Measurements from ENCODE around the gene NFYC.

NFYC gene

DNA sequence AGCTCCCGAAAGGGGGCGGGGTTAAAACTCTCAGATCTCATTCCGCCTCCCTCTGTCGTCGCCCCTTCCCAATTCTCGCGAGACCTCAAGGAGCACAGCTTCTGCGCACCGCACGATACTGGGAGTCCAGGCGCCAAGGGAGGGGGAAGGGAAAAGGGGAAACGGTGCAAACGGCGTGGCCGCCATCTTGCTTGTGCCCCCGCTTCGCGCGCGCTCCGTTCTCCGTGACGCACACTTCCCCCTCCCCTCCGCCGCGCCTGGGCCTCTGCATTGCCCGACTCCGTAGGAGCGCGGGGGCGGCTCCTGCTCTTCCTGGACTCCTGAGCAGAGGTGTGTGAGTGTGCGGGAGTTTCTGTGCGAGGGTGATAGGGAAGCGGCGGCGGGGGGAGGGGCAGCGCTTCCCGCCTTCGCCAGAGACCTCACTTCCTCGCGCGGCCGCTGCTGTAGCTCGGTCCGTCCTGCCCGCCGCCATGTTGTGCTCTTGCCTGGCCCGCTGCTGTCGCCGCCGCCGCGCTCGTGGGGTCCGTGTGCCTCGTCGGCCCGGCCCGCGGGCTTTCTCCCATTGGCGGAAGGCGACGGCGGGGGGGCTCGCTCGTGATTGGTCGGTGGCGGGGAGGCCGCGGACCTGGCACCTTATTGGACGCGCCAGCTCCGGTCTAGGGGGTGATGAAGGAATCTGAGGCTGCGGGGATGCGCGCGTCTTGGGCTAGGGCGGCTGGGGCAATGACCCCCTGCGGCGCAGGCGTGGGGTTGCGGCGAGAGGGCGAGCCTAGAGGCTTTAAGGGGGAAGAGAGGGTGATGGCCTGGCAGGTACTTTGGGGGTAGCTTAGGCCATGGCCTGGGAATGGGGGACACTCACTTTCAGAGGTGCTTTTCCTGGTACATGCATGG is at the start of gene NFYC:
NFYC (plus strand) TSS at position 167 of the 891 bp plus-strand sequence. CDS start 47,140 bp downstream, outside the sequence.
- DNase-seq: peak; percentile 98

DNA sequence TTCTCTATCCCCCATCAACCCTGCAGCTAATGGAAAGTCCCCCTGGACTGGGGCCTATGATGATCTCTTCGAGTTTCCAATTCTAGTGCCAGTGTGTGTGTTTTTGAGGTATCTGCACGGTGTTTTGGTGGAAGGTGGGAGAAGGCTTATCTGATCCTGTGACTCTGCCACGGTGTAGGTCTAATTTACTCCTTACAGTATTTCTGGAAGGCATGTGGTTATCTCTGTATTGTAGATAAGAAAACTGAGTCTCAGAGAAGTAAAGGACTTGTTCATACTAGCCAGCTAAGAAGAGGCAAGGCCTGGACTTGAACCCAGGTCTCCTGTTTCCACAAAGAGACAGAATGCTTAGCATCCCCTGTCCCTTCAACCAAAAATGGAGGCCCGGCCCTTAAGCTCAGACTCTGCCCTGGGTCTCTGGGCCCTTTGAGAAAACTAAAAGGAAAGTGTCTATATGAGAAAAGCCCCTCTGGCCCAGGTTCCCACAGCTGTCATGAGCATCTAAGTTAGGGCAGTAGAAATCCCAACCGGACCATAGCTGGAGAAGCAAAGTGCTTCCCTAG is 46.3 kb upstream of the NFYC start:
- DNase-seq: no peak

DNA sequence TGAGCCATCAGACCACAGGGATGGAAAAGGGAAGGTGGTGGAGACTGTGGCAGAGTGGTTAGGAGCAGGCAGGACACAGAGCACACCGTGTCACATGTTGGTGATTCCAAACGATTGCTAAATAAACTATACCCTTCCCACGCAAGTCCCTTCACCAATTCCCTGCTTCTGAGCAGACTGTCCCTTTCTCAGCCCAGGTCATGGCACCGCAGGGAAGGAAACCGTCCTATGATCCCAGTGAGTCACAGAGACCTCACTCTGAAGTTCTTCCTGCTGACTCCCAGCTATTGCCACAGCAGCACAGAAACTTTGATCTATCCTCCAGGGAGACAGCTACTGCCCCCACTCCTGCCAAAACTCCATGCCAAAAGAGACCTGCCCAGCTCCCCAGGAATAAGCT is 45.2 kb upstream of the NFYC start:
- DNase-seq: no peak

DNA sequence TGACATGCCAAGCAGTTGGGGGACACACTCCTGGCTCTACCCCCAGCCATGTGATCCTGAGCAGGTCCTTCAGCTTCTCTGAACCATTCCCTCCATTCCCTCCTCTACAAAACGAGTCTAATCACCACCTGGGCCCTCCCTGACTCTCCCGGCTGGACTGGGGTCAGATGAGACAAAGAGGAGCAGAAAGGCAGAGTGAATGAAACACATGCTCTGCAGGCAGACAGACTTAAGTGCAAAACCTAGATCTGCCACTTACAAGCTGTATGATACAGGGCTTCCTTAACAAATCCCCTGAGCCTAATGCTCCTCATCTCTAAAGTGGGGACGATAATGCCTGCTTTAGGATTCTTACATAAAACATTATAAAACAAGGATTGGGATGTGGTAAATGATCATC is 43.3 kb upstream of the NFYC start:
- no peak for DNase-seq

DNA sequence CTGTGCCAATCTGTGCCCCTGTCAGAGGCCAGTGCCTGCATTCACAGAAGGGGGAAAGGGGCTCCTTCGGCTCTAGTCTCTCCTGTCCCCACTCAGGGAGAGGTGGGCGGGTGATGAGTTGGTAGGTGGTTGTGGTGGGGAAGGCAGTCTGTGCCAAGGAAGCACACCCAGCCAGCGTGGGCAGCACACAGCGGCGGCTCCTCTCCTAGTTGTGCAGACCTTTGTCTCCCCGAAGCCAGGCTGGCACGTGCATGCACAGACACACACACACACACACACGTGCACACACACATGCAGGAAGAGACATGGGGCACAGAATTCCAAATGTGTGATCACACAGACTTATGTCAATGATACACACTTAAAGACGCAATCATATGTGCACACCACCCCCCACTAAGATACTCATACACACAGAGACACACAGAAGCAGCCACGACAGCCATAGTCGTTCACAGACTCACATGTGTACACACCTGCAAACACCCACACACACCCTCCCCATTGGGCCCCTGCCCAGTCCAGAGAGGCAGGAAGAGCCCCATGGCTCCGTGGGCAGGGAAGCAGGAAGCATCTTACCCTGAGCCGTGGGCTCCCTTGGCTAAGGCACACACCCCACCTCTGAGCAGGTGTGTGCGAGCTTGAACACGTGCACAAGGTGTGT is 42.4 kb upstream of the NFYC start:
- no peak for DNase-seq

DNA sequence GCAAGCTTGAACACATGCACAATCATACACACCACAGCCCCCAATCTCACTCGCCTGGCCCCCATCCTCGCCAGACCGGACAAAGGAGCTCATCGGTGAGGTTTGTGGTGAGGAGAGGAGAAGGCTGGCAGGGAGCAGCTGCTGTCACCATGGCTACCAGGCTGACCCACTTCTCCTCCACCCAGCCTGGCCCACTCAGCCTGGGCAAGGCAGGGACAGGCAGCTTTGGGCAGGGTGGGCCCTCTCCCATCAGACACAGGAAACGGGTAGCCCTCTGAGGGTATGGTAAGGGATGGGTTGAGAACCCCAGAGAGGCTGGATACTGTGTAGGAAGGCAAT is 41.9 kb upstream of the NFYC start:
- no peak for DNase-seq

DNA sequence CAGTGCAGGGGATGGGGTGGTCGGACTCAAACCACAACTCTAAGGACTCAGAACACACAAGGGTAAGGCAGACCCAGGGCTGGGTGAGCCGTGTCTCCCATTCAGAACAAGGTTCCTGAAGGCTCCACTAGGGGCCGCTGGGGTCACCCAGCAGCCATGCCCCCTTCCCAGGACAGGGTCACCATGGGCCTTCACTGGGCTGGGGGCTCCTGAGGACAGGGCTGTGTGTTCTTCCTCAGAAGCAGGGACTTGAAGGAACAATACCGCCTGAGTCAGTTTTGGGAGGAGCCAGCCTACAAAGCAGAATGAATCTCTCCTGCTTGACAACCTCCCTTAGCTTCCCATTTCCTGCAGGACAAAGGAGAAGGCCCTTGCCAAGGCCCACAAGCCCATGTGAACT is 41.4 kb upstream of the NFYC start:
- DNase-seq: no peak

DNA sequence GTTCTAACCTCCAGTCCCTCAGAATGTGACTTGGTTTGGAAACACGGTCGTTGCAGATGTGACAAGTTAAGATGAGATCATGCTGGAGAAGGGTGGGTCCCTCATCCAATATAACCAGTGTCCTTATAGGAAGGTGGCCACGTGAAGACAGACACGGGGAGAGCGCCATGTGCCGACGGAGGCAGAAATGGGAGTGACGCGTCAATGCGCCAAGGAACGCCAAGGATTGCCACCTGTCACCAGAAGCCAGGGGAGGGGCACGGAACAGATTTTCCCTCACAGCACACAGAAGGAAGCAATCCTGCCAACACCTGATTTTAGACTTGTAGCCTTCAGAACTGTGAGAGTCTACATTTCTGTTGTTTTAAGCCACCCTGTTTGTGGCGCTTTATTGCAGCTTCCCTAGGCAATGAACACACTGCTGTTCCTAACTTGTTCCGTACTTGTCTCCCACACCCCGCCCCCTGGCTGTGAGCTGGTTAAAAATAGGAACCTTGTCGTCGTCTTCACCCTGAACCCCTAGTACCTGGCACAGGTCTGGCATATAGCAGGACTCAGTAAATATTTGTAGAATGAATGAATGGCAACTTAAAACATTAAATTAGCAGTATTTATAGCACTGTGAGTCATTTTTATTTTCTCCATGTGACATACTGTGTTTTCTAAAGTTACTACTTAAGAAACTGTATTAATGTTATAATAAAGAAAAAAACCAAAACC is 40.2 kb upstream of the NFYC start:
- DNase-seq: peak; percentile 34 to 70

DNA sequence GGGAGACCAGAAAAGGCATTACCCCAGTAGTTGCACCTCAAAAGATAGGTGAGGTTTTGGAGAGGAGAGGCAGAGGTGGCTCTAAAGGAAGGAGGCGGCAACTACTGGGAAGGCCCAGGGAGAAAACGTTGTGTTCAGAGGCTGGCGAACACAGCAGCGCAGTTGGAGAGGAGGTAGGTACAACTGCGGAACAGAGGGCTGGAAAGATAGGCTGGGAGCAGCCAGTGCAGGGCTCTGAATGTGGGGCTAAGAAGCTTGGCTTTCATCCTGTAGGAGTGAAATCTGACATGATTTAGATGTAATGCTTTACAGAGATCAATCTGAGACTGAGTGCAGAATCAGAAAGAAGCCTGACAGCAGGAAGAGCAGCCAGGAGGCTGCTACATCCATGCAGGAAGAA is 39.0 kb upstream of the NFYC start:
- DNase-seq: no peak

DNA sequence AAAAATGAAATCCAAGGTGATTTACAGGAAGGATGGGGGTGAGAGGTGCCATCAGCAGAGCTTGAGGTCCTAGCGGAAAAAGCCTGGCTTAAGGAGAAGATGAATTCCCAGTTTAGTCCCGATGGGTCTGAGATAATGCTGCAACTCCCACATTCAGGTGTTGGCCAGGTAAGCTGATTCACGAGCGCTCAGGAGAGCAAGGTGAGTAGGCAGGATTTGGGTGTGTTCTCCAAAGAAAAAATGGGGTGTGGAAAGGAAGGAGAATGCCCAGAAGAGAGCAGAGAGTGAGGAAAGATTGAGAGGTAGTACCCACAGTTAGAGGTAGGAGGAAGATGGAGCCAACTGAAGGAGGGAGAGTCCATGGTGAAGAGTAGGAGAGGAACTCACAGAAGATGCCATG is 38.5 kb upstream of the NFYC start:
- DNase-seq: no peak

DNA sequence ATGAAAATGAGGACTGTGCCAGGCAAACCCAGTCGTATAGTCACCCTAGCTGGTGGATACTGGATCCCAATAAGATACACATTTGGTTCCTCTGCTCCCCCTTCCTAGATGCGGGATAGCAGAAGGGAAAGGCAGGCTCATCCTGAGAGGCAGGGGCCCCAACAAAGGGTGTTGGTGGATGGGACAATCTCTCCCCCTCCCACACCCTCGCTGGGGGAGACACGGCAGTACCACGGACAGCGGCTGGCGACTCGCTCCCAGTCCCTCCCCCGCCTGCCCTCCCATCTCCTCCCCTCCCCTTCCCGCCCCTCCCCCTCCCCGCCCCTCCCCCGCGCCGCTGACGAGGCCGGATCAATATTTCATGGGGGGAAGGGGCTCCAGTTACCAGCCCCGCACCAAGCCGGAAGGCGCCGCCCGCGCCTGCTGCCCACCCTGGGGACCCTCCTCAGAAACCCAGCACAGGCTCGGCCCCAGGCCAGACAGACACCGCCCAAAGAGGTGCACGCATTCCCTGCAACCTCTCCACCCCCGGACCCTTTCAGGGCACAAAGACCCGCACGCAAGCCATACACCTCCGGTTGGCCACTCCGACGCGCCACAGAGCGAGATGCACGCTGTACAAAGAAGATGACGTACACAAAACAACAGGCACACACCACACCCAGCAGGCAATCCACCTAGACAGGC is 37.5 kb upstream of the NFYC start:
- DNase-seq: no peak

DNA sequence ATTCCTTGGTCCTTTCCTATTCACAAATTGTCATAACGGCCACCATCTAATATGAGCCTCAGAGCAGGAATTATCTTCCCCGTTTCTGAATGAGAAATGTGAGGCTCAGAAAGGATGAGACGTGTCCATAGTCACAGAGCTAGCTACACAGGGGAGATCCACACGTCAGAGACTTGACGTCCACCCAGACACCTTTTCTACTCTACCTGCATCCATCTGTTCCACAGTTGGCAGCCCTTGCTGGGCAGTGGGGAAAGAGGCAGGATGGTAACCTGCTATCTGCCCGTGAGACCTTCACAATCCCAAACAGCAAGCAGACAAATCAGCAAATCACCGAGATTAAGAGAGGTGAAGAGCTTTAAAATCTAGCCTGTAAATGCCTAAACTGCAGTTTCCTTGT is 34.5 kb upstream of the NFYC start:
- DNase-seq: no peak

DNA sequence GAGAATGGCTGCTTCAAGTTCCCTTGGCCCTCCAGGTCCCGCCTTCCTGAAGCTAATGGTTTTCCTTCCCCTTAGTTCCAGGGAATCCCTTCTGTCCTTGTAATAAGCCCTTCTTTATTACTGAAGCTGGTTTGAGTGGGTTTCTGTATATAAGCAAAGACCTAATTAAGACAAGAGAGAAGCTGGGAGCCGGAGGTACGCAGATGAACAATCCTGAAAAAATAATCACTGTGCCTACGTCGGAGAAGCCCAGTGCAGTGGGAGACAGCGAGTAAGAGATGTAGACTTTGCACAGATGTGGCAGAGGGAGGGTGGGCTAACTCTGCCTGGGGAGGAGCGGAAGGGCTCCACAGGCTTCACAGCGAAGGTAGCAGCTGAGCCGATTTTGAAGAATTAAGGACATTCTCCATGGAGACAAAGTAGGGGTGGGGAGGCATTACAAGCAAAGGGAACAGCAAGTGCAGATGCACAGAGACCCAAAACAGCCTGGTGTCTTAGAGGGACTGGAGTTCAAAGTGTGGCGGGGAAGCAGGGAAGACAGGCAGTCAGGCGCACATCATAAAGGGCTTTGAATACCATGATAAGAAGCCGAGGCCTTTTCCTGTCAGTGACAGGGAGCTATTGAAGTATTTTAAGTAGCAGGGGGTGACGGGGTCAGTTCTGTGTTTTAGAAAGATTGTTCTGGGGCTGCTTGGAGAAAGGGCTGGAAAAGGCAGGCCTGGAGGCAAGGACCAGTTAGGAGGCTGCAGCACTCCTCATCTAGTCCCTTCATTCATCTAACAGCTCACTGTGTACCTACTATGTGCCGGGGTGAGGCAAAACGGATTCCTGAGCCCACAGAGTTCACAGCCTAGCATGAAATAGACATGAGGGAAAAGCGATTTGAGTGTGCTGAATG is 32.5 kb upstream of the NFYC start:
- DNase-seq: peak in 1 of 2 experiments; percentile 21

DNA sequence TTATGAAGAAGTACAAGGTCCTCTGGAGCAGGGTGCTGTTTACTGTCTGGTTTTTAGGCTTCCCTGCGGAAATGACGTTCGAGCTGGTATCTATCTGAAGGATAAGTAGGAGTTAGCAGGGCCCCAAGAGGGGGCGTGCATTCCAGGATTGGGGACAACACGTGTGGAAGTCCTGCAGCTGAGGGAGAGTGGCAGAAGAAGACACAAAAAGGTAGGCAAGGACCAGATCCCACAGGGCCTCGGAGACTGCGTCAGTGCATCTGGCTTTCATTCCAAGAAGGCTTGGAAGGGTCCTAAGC is 31.9 kb upstream of the NFYC start:
- no peak for DNase-seq

DNA sequence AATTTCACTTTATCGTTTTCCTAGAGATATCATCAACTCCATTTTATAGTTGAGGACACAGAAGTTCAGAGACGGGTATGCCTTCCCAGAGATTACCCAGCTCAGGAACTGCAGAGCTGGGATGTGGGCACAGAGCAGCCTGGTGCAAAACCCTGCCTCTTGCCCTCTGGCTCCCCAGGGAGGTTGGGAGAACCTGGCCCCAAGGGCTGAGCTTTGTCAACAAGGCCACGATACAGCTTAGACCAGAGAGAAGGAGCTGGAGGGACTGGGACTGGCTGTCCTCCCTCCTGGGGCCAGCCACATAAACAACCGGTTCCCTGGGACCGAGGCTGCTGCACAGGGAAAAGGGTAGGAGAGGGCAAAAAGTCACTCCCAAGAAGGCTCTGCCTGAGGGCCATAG is 29.8 kb upstream of the NFYC start:
- no peak for DNase-seq

DNA sequence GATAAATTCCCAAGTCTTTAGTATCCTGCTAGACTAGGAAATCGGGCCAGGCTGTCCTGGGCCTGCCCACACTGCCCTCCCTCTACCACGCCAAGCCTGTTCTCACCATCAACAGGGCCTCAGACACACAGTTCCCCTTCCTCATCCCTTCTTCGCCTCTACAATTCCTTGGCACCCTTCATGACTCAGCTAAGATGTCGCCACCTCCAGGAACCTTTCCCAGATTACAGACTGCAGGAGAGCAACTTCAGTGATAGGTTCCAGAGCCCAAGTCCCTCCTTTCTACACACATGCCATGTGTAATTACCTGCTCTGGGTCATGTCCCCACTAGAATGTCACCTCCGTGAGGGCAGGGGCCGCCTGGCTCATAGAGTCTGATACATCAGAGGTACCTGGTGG is 29.4 kb upstream of the NFYC start:
- no peak for DNase-seq

DNA sequence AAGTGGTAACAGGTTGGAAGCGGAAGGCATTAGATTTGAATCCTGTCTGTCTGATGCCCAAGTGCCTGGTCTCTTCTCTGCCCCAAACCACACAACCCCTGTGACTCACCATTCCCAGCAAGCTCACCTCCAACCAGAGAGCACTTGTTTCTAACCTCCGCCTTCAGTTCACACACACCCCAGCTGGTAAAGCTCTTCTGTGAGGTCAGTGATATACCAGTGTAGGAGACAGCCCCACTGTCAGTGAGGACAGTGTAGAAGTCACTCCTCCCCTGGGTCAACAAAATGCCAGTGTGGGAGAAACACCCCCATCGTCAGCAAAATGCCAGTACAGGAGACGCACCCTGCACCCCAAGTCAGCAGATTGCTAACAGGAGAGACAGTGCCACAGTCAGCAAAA is 28.6 kb upstream of the NFYC start:
- DNase-seq: peak in 1 of 2 experiments; percentile 51

DNA sequence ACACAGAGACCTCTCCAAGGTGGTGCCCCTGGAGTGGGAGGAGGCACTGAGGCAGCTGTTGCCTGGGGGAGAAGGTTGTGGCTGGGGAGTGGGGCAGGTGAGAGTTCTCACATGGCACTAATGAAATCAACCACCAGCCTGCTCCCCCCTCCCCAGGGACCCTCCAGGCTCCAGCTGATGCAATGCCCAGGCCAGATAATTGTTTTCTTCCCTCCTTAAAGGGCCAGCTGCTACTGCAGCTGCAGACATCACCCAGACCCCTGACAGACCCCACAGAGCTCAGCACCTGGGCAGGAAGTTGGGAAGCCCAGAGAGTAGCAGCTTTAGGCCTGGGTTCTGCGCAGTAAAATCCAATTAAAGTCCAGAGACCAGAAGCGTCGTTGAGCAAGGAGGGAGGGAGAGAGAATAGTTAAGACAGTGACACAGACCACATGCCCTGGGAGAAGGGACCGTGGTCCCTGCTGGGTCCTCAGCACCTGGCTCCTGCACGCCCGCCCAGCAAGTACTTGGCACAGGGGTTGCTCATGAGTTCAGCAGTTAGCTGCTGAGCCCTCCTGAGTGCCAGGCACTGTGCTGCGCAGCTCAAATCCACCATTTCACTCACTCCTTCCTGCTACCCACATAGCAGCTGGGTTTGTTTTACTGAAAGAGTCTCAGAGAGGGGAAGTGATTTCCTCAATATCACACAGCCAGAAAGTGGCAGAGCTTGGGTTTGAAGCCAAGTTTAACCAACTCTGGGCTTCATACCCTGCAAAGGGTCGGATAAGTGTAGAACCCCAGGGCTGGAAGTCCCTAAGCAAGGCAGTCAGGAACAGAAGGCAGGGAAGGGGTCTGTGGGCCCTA is 28.0 kb upstream of the NFYC start:
- peak; percentile 62 to 84 for DNase-seq

DNA sequence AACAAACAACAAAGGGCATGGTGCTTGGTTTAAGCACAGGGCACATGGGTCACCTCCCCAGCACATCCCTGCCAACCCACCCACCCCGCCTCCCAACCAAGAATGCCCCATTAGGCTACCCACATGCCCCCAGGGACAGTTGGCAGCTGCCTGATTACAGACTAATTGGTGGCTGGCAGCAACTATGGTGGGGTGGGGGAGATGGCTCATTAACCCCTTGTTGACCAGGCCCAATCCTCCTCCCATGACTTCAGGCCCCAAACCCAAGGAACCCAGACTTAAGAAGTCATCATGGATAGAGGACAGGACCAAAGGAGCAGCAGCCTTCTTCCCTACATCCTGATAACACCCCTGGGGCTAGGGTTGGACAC is 27.4 kb upstream of the NFYC start:
- peak in 1 of 2 experiments; percentile 42 for DNase-seq

DNA sequence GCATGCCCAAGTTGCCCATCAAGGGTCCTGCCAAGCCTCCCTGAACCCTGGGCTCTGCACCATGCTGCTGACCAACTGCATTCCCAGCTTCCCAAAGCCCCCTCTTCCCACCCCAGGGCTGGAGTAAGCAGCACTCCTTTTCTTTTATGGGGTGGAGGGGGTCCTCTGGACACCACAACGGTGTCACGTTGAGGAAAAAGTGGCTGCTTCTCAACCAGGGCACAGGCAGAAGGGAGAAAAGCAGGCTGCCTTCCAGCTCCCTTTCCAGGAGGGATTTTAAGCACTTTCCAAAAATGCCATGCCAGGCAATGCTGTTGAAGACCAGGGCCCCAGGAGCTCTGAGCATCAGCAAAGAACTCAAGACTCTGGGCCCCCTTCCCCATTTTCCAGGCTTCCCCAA is 26.7 kb upstream of the NFYC start:
- peak in 1 of 2 experiments; percentile 30 for DNase-seq
